Retinal pigment epithelial cell (primary cell): ENCODE measurements around the gene ARMC10.
"Not testable (repeated sequence)": the region's sequence is repeated elsewhere in the genome, so short reads cannot be mapped to it uniquely, and the experiment has no call there.

Source experiments
- DNase-seq: peaks from one replicate; pipeline ENCODE4 v3.0.0-alpha.2; 2010; ENCODE audit warnings: low read depth
- H3K4me3 ChIP-seq: 2 replicates; pipeline ENCODE4 v1.5.1; 2011; ENCODE audit warnings: mild to moderate bottlenecking, low read length, control low read depth, moderate library complexity
- TF ChIP-seq, protein P1 (sequence below): conservative IDR thresholded peaks from 2 replicates; pipeline ENCODE4 v1.5.1; 2011; ENCODE audit warnings: low read depth, low read length, control low read depth, inconsistent platforms

The ARMC10 gene

DNA sequence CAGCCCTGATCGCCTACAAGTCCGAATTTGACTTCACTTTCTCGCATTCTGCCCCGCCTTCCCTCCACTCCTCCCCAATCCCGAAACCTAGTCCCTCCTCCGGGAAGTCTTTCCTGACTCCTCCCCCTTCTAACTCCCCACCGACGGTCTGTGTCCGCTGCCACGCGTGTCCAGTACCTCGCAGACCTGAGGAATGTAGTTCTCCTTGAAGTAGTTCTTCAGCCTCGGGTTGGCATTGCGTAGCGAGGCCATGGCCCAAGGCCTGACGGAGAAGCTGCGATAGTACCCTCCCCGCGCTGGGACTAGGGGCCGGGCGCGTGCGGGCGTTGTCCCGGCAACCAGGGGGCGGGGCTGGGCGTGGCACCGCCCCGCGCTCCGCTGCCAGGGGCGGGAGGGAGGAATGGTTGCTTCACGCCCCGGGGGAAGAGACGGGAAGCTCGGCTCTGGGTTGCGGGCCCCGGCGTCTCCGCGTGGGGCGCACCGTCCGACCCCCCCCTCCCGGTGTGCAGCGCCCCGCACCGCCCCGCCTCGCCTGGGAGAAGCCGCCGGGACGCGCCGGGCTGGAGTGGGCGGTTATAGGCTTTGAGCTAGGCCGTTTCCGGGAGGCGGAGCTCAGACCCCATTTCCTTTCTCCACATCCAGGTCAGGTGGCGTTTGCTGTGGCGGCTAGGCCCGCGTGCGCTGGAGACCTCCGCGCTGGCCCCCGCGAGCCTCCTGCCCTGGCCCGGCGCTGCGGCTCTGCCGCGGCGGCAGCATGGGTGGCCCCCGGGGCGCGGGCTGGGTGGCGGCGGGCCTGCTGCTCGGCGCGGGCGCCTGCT is at the start of gene ARMC10, which contains the start of gene FBXL13:
ARMC10 (plus strand) TSS at position 622 of the 818 bp plus-strand sequence; CDS start at position 755, 133 bp downstream.
FBXL13 (minus strand) TSS at position 278 of the 818 bp plus-strand sequence.
- TF ChIP-seq, protein P1, sequence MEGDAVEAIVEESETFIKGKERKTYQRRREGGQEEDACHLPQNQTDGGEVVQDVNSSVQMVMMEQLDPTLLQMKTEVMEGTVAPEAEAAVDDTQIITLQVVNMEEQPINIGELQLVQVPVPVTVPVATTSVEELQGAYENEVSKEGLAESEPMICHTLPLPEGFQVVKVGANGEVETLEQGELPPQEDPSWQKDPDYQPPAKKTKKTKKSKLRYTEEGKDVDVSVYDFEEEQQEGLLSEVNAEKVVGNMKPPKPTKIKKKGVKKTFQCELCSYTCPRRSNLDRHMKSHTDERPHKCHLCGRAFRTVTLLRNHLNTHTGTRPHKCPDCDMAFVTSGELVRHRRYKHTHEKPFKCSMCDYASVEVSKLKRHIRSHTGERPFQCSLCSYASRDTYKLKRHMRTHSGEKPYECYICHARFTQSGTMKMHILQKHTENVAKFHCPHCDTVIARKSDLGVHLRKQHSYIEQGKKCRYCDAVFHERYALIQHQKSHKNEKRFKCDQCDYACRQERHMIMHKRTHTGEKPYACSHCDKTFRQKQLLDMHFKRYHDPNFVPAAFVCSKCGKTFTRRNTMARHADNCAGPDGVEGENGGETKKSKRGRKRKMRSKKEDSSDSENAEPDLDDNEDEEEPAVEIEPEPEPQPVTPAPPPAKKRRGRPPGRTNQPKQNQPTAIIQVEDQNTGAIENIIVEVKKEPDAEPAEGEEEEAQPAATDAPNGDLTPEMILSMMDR, result no peak
- peak; percentile 72 for DNase-seq
- peak within 1 kb of the TSS; percentile 89 for H3K4me3 ChIP-seq

DNA sequence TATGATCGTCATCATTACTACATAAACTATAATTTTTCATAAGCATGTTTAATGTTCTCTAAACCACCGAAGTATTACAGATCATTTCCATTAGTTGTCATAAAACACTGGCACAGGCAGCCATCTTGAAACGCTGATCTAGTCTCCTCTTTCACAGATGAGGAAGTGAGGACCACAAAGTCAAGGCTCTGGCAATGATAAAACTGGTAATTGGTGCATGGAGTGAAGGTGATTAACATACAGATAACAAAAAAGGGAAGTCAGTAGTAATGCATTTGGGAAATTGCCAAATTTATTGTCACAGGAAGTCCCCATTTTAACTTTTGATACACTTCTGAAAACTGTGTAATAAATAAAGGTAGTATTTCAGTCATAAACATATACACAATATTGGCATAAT is 49.6 kb upstream of the ARMC10 start:
- H3K4me3 ChIP-seq, result no peak overlapping the region
- TF ChIP-seq, protein P1, result no peak
- no peak for DNase-seq

- DNase-seq, result no peak
- TF ChIP-seq, protein P1, result no peak
- no peak overlapping the region for H3K4me3 ChIP-seq
Measured at GRCh38 chr7:103031024-103031423, 43.9 kb upstream of the ARMC10 start.

DNA sequence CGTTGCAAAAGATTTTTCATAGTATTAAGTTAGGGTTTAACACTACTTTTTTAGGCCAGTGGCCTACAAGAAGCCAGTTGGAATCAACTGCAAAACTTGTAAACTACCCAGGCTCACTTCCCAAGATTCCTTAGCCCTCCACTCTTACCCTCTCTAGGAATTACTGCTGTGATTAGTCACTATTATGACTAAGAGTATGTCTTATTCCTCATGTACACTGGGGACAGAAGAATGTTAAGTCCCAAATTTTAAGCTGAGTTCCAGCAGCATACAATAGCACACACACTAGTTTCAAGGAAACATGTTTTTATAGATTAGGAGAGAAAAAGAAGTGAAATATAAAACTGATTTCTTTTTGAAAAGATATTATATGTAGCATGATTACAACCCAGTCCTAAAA is 43.2 kb upstream of the ARMC10 start:
- peak; percentile 51 for DNase-seq
- TF ChIP-seq, protein P1, result no peak
- H3K4me3 ChIP-seq, result no peak overlapping the region

DNA sequence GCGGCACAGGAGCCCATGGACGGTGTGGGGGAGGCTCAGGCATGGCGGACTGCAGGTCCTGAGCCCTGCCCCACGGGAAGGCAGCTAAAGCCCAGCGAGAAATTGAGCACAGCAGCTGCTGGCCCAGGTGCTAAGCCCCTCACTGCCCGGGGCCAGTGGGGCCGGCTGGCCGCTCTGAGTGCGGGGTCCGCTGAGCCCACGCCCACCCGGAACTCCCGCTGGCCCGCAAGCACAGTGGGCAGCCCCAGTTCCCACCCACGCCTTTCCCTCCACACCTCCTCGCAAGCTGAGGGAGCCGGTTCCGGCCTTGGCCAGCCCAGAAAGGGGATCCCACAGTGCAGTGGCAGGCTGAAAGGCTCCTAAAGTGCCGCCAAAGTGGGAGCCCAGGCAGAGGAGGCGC is 40.6 kb upstream of the ARMC10 start:
- not testable (repeated sequence) for H3K4me3 ChIP-seq, DNase-seq

DNA sequence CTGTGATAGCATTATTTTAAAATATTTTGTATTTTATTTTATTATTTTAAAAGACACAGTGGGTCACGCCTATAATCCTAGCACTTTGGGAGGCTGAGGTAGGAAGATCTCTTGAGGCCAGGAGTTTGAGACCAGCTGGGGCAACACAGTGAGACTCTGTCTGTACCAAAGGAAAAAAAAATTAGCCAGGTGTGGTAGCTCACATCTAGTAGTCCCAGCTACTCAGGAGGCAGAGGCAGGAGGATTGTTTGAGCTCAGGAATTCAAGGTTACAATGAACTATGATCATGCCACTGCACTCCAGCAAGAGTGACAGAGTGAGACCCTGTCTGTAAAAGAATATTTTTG is 37.5 kb upstream of the ARMC10 start:
- no peak overlapping the region for H3K4me3 ChIP-seq
- TF ChIP-seq, protein P1, result no peak
- no peak for DNase-seq

GRCh38 chr7:103037823-103038739 is 36.9 kb upstream of the ARMC10 start:
- not testable (repeated sequence) for H3K4me3 ChIP-seq, DNase-seq

GRCh38 chr7:103041815-103042214 is 33.1 kb upstream of the ARMC10 start:
- not testable (repeated sequence) for H3K4me3 ChIP-seq, DNase-seq
